Sciatic nerve (tissue), 2 donors: ENCODE results near the gene PRKCD. TPM values are rescaled to one million over a fixed set of nuclear protein-coding genes. Genes with fewer than 3 reads are reported as not detected.
A peak's percentile ranks its signal among the peaks of the same experiment; 100 is the strongest.

ENCODE experiments used
- ATAC-seq: fragments of 200-7000 bp; cut with Tn5 transposase; one replicate; pipeline ENCODE4 v1.9.1; 2020; ENCODE audit warnings: mild to moderate bottlenecking, moderate library complexity
- DNase-seq: peaks from one replicate; pipeline ENCODE4 v3.0.0-alpha.2; 2020; ENCODE audit warnings: low spot score
- intact Hi-C: fragments of 100-400 bp; cut with DNase I; formaldehyde crosslinking; loops from one replicate; pipeline ENCODE4 v1.14.2; 2022
- total RNA-seq: library from RNA; stranded (reverse); fragmentation: NEBNext Ultra II Directional; extraction: Animal tissue kit (Norgen Biotek cat#: 25700); gene quantifications from one replicate; pipeline ENCODE4 v1.2.1, GENCODE V29; 2021
- donor health status: DM: no; HTN: no; CAD: no.
- donor health status: DM: no; HTN: no; CAD: no.

Gene PRKCD
- total RNA-seq, 1 donor from 2014 or later: 30.3 TPM

DNA sequence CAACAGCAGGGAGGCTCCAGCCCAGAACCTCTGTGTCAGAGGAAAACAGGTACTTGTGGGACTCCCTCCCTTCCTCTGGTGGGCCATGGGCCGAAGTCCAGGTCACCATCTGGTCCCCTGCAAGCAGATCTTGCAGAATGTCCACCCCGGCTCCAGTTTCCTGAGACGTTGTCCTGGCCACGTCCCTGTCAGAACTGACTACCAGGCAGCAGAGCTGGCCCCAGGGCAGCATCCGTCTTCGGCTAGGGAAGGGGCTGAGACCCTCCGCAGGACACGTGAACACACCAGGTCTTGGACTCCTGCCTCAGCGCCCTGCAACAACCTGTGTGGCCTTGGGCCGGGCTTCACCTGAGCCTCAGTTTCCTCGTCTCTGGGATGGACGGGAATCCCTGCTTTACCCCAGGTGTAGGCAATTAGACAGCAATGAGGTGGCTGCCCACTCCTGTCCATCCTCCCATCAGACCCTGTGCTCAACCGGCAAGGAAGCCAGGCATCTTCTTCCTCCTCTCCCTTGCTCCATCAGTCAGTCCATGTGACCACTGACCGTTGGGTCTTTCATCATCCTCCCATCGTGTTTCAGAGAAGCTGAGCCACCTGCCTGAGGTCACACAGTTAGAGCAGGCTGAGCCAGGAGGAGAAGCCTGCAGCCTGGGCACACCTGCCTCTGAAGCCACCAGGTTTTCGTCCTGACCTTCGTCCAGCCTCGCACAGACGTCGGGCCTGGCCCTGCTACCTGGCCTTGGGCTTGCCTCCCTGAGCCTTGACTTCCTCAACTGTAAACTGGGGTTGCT is 8.9 kb upstream of the PRKCD start:
- ATAC-seq (no peak), DNase-seq (no peak)
- intact Hi-C loops: no loop called here

DNA sequence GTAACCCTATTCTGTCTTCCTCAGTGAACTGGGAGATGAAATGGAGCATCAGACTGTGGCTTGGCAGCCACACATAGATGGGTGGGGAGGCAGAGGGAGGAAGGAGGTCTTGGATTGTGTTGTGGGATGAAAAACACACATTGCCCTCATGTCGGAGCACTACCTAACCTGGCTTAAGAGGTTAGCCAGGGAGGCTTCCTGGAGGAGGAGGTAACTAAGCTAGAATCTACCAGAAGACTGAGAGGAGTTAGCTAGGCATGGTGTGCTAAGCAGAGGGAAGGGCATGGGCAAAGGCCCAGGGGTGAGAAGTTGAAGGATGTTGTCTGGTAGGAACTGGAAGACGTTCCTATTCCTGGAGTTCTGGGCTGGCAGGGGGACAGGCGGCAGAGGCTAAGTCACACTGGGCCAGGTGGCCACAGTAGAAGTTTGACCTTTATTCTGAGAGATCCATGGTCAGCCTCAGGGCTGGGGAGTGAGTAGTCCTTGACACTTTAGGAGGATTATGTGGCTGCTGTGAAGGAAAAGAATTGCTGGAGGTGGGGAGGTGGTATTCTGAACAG is 7.7 kb upstream of the PRKCD start:
- DNase-seq: no peak
- no peak for ATAC-seq
- intact Hi-C loops: no loop called here

DNA sequence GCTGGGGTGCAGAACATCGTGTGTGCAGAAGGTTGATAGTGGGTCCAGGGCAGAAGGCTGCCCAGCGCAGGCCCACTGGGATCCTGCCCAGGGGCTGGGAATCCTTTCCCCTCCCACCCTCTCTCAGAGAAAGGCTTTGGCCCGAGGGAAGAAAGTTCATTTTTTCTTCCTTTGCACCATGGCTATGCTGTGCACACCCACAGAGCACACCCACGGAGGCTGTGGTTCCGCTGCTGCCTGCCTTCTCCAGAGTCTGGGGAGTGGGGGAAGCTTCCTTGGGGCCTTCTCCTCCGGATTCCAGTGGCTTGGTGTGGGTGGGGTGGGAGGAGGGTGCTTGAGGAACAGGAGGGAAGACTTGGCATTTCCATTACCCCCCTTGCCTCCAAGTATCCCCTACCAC is 7.0 kb upstream of the PRKCD start:
- DNase-seq (no peak), ATAC-seq (no peak)
- intact Hi-C loops: no loop called here

DNA sequence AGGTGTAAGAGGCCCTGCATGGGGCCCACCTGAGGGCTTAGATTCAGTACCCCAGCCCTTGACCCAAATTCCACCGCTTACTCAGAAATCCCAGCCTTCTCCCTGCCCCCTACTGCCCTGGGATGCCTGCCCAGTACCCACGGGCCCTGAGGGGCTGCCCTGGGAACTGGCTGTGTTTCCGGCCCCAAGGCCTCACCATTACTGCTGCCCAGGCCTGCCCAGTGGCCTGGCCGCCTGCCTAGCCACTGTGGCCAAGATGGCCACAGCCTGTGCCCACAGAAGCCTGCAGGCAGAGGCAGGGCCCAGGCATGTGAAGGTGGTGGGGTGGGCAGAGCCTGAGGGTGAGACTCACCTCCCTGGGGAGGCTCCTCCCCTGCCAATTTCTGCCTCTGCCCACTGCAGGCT is 6.1 kb upstream of the PRKCD start:
- intact Hi-C loops: no loop called here
- ATAC-seq: peak; percentile 14
- DNase-seq: no peak

DNA sequence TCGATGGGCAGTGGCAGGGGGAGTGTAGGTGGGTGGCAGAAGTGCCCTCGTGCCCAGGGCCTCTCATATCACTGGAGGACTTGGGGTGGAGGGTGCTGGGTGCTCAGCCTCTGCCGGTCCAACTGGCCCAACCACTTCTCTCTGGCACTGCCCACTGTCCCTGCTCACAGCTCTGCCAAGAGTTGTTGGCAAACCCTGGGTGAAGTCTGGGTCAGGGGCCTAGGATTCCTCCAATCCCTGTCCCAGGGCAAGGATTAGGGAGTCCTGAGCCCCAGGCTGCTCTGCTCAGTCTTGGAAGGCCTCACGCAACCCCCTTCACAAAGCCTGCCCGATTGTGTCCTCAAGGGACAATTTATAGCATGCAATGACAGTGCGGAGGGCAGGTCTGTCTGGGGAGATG is 5.2 kb upstream of the PRKCD start:
- DNase-seq (no peak), ATAC-seq (no peak)
- intact Hi-C loops: no loop called here

DNA sequence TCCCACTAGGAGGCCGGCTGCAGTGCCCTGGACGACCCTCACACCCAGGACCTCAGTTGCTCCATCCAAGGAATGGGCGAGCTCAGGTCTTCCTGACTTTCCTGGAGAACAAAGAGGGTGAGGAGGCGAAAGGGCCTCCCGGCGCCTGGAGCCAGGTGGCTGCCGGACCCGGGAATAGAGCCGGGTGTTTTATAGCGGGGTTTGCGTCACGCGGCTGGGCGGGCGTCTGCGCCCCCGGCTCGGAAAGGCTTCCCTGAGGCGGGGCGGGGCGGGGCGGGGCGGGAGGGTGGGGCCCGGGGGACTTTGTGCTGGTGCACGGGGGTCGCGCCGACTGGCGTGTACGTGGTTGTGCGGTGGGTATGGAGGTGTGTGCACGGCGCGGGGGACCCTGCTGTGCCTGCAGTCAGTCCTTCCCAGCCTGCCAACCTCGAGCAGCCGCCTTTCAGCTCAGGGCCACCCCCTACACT is 4.6 kb upstream of the PRKCD start:
- DNase-seq: no peak
- intact Hi-C loops: no loop called here
- no peak for ATAC-seq

DNA sequence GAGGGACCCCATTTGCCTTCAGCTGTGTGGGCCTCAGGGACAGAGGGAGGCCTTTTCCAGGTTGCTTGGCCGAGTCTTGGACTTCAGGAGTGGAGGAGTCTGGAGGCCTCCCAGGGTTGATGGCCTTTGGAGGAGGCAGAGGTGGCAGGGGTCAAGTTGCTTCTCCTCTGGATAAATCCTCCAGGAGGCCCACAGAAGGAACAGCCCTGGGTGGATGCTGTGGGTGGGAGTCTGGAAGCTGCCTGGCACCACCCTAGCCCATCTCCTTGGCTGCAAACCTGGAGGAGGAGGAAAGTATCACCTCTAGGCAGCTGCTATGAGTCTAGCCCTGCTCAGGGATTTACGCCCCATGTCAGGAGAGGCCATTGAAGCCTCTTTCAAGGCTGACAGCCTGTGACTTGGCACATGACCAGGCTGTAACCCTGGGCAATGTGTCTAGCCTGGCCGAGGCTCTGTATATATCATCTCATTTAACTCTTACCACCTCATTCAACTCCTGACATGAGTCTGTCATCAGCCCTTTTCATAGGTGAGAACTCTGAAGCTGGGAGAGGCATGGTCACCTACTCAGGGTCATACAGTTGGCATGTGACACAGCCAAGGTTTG is 2.9 kb upstream of the PRKCD start:
- intact Hi-C loops: no loop called here
- ATAC-seq: no peak
- DNase-seq: no peak

DNA sequence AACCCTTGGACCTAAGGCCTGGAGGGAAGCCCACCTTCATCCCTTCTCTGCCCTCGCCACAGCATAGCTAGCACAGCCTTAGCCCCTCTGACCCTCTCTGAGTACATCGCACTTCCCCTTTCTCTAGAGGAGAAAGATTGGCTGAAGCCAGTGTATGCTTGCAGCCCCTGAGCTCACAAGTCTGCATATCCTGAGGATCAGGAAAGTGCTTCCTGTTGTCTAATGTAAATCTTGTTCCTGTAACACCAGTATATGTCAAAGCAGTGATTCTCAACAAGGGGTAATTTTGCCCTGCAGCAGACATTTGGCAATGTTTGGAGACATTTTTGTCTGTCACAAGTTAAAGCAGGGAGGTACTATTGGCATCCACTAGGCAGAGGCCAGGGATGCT is 2.2 kb upstream of the PRKCD start:
- ATAC-seq: no peak
- intact Hi-C loops: no loop called here

DNA sequence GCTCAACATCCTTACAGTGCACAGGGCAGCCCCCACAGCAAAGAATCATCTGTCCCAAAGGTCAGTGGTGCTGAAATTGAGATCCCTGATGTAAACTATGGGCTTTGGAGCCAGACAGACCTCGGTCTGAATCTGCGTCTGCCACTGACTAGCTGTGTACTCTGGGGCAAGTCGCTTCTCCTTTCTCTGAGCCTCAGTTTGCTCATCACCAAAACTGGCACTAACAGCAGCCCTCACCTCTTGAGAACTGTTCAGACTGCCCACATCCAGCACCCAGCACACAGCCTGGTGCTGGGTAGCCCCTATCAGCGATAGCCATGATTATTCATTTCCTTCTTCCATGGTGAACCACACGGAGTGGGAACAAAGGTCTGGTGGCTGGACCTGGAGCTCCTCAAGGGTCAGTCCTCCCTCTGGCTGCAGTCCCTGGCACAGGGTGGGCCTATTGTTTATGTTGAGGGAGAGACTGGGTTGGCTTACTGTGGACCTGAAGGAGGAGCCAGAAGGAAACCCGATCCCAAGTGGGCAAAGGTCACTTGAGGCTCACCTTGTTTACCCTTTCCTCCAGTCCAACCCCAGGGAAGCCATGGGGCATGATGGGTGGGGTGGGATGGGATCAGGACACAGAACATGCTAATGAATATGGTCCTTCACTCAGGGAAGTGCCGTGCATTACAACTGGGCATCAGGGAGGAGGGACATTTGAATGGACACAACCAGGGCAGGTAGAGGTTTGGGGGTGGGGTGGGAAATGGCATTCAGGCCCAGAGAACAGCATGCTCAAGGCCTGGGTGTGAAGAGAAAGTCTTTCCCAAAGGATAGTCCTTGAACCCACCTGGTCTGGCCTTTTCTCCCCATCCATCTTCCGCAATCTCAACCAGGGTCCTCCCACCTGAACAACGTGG is 1.6 kb upstream of the PRKCD start:
- intact Hi-C loops: no loop called here
- ATAC-seq: no peak
- no peak for DNase-seq

More for the DNA sequence above, 2.2 kb upstream of the PRKCD start:
- DNase-seq: no peak

DNA sequence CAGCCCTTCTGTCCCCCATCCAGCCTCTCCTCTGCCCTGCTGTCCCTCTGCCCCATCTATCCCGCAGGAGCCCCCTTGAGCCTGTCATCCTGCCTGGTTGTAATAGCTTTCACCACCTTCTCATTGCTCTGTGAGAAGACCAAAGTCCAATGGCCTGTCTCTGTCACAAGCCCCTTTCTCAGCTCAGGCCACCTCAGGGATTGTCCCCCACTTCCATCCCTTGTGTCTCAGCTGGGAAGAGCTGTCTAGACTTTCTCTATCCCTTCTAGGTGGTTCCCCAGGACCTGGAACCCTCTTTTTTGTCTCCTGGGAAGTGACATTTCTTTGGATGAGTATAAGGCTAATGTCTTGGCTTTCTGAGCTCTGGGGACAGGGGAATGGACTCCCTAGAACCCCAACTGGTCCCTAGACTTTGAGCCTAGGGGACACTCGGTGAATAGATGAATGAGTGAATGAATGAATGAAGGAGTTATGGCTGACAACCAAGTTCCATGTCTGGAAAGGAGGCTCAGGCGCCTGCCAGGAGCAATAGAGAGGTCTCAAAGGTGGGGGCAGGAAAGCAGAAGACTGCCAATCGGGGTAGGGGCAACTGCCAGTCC is 849 bp upstream of the PRKCD start:
- intact Hi-C loops: no loop called here
- DNase-seq (no peak), ATAC-seq (no peak)

DNA sequence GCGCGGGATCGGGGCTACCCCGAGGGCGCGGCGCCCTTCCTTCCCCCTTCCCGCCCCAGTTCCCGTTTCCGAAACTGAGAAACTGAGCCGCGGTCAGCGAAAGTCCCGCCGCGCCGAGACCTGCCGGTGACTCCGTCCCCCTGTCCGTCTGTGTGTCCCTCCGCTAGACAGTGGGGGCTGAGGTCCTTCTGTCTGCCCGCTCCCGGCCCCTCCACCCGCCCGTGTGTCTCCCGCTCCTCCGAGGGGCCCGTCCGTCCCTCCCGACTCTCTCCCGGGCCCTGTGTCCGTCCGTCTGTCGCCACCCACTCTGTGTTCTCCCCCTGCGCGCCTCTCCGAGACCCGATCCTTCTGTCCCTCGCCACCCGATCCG is 426 bp downstream of the PRKCD start:
- DNase-seq: peak; percentile 73
- intact Hi-C loops: no loop called here
- no peak for ATAC-seq

DNA sequence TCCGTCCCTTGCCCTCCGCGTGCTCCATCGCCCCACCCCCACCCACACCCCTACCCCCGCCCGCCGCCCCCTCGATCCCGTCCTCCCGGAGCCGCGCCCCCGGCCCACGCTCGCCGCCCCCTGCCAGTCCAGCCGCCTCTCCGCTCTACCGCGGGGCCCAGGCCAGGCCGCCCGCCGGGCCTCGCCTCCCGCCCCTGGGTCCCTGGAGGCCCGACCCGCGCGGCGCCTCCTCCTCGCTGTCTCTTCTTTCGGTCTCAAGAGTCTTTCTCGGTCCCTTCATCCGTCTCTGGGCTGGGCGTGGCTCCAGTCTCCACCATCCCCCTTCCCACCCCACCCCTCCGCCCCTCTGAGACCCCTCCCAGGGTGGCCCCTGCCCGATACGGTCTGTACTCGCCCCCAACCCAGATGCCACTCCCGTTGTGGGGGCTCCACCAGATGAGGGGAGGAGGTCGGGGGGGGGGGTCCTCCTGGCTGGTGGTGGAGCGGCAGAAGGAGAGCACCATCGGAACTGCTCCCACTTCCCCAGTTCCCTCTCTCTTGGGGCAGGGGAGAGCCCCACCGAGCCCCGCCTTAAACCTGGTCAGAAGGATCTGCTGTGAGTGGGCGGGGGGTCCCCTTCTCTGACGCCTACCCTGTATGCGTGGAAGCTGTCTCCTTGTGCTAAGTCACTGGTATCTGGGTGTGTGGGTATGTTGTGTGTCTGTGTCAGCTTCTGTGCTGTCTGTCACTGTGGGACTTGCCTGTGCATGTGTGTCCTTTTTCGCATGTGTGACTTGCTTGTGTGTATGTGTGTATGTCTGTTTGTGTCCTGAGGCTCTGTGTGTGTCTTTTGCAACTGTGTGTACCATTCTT is 1.0 kb downstream of the PRKCD start:
- no peak for DNase-seq
- intact Hi-C loops: no loop called here
- ATAC-seq: peak; percentile 8

DNA sequence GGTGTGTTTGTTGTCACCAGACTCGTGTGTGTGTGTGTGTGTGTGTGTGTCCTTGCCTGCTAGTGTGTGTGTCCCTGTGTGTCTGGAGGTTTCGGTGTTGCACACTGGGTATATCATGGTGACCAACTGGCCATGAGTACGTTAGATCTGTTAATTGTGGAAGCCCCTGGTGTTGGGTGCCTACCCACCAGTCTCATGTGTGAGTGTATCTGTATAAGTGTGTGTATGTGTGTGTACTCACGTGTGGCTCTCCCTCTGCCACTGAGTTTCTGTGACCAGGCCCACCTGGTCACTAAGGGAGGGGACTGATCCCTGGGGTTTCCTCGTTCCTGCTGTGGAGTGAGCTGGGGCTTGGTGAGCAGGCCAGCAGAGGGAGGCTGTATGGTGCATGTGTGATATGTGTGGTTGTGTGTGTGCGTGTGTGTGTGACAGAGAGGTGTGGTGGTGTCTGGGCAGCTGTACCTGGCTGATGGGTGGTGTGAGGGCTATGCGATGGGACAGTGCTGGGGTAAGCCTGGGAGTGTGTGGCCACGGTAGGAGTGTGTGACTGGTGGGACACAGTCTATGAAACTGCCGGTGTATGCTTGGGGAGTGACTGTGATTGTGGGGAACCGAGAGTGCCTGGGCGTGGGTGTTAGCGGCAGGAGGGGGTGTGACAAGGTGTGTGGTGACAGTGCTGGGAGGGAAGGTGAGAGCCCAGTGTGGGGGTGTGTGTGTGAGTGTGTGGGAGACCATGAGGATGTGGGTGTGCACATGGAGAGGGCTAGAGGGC is 1.8 kb downstream of the PRKCD start:
- ATAC-seq: peak; percentile 0
- no peak for DNase-seq
- intact Hi-C loops: no loop called here

DNA sequence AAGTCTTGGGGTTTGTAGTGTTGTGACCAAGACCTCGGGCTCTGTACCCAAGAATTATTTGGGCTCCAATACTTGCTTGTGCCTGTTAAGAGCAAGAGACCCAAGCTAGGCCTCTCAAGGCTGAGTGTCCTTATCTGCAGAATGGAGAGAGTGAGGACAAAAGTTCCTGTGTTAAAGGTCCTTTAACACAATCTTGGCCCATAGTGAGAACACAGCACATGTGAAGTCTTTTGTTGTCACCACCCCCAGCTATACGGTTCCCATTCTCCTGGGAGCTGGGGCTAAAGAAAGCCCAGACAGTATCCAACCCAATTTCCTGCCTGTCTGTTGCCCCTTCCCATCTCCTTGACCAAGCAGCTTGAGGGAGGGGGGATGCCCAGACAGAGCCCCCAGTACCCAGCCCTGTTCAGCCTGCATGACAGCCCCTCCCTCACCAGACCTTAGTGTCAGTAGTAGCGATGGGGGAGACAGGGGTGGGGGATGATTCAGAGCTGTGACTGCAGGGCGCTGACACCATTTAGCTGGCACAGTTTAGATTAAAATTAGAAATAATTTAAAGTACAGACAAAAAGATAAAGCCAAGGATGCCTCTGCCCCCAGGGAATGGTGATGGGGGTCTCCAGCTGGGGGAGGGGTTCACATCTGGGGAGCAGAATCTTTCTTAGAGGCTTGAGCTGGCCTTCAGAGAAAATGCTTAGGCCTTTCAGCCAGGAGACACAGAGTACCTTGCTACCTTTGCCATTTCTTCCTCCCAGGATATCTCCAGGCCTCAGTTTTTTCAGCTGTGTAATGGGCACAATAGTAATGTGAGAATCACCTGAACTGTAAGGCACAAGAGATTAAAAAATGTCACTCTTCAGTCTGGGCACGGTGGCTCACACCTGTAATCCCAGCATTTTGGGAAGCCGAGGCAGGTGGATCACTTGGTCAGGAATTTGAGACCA is 2.7 kb downstream of the PRKCD start:
- ATAC-seq (no peak), DNase-seq (no peak)
- intact Hi-C loops: no loop called here

DNA sequence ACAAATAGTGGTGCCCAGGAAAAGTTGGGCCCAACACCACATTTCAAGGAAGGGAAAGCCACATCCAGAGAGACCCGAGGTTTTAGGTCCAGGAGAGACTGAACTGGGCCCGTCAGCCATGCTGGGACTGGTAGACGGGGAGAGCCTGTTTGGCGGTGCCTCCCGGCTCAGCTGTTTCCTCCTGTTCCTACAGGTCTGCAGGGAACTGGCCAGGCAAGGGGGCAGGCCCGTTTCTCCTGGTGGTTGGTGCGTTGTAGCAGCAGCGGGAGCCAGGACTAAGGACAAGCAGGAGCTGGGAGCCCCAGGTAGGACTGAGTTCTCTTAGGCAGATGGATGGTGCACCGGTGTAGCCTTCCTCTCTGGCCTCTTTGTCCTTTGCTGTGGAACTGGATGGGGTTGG is 3.9 kb downstream of the PRKCD start:
- ATAC-seq: no peak
- intact Hi-C loops: no loop called here

DNA sequence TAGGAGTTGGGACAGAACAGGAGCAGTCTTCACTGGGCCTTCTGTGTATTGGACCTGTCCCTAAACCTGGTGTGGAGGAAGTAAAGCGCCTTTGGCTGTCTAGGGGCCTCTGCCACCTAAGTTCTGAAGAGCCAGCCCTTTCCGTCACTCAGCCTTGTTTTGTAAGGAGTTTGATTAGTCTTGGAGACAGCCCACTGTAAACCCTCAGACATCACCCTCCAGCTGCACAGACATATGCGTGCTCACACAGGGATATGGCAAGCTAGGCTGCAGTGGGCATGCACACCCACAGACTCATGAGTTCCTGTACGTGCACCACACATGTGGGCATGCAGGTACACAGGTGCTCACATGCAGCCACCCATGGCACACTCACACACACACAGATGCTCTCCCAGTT is 5.2 kb downstream of the PRKCD start:
- DNase-seq (no peak), ATAC-seq (no peak)
- intact Hi-C loops: no loop called here

More for the DNA sequence above, 3.9 kb downstream of the PRKCD start:
- DNase-seq: no peak
